ENCODE results near the gene PPP2R2C.

DNA sequence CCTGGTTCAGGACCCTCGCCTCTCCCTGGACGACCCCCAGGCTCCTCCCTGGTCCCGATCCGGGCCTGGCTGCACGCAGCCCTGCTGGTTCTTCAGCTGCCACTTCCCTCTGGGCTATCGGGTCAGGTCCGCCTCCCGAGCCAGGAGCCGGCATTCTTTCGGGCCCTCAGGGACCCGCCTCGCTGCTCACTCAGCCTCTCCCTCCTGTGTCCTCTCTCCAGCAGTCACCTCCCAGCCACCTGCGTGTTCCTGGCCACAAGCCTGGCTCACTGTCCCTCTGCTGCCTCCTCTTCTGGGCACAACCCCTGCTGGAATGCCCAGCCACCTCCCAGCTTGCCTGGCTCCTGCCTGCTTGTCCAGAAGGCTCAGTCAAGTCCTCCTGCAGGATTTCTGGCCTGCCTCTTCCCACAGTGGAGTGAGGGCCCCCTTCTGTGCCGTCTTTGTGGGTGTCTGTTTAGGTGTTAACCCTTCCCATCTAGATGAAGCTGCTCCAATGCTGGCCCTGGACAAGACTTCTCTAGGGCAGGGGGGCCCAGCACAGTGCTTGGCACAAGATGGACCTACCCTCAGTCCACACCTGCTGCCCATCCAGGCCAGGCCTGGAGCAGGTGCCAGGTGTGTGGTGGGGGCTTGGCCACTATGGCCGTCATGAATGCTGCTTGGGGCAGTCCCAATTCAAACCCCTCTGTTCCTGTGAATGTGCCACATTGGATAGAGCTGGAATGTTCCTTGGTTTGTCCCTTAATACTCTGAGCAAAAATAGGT lies 200.5 kb downstream of the PPP2R2C start:
- TF ChIP-seq SMC3 (IDR thresholded peaks at IDR 0.05; ENCODE audit: low read depth, low read length) (no peak), CTCF (conservative IDR thresholded peaks at IDR 0.05; ENCODE audit: low read depth, low read length) (no peak), POLR2A (IDR thresholded peaks at IDR 0.05; ENCODE audit: low read depth, low read length) (no peak), MAFK (IDR thresholded peaks at IDR 0.05; ENCODE audit: low read depth, low read length) (no peak), NFE2L2 (IDR thresholded peaks at IDR 0.05; ENCODE audit: low read depth, low read length) (no peak)

Measured in IMR-90 (cell line).